GM12892 (cell line): ENCODE data around the gene PPM1B.

Source experiments
- DNase-seq: peaks from one replicate; pipeline ENCODE4 v3.0.0; 2011; ENCODE audit not compliant: insufficient read length
- FAIRE-seq: peaks from 2 replicates; lab custom pipeline; 2011; peaks lifted over from hg19 to GRCh38; lab: Jason Lieb, UNC
- POLR2A ChIP-seq: IDR thresholded peaks from 2 replicates; pipeline ENCODE4 v1.6.1; 2011; ENCODE audit warnings: low read depth, low read length, control low read depth
- POLR2AphosphoS5 ChIP-seq: IDR thresholded peaks from 2 replicates; pipeline ENCODE4 v1.6.1; 2011; ENCODE audit warnings: low read depth, low read length, control low read depth
- TAF1 ChIP-seq: IDR thresholded peaks from 2 replicates; pipeline ENCODE4 v1.6.1; 2011; ENCODE audit warnings: low read depth, mild to moderate bottlenecking, control low read depth, low read length, borderline replicate concordance

Gene PPM1B

GRCh38 chr2:44136252-44136651 lies 32.4 kb upstream of the PPM1B start:
- no peak for FAIRE-seq
- no peak for DNase-seq
- no peak for TF ChIP-seq POLR2A
- no peak for TF ChIP-seq POLR2AphosphoS5
- no peak for TF ChIP-seq TAF1

GRCh38 chr2:44137048-44137447 lies 31.6 kb upstream of the PPM1B start:
- no peak for FAIRE-seq
- DNase-seq: no peak
- no peak for TF ChIP-seq POLR2A
- TF ChIP-seq POLR2AphosphoS5: no peak
- no peak for TF ChIP-seq TAF1

GRCh38 chr2:44137872-44138551 lies 30.7 kb upstream of the PPM1B start:
- FAIRE-seq (no peak), DNase-seq (no peak)
- TF ChIP-seq POLR2AphosphoS5: no peak
- TF ChIP-seq POLR2A: no peak

DNA sequence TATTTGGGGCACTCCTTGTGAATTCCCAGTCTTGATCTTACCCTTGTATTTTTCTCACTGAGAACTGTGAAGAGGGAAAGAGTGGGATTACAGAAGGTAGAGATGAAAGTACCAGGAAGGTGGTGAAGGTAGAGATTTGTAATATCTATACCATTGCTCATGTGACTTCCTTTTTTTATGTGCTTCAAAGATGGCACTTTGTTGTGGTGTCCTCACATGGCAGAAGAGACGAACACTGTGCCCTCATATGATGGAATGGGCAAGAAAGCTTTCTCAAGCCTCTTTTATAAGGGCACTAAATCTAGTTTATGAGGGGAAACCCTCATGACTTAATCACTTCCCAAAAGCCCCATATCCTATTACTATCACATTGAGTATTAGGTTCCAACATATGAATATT lies 28.9 kb upstream of the PPM1B start:
- TF ChIP-seq TAF1 (no peak), POLR2AphosphoS5 (no peak), POLR2A (no peak)
- DNase-seq (no peak), FAIRE-seq (no peak)

GRCh38 chr2:44142306-44142705 lies 26.4 kb upstream of the PPM1B start:
- TF ChIP-seq POLR2A: no peak
- no peak for DNase-seq
- no peak for FAIRE-seq

GRCh38 chr2:44143701-44144100 lies 25.0 kb upstream of the PPM1B start:
- DNase-seq (no peak), FAIRE-seq (no peak)
- TF ChIP-seq TAF1 (no peak), POLR2AphosphoS5 (no peak)

DNA sequence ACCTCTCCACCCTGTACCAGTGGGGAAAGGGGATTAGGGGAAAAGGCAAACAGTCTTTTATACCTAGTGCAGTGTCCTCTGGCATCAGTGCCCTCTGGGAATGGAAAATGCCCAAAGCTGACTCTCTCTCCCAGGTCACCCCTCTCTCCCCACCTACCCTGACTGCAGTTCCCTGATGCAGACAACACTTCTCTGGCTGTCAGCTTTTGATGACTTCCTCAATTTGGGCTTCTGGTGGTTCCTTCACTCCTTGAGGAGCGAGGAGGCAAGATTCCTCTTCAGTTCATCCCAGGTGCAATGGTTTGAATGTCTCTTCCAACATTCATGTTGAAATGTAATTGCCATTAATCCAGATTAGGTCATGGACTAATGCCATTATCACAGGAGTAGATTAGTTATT lies 19.7 kb upstream of the PPM1B start:
- DNase-seq (no peak), FAIRE-seq (no peak)
- TF ChIP-seq POLR2A (no peak), TAF1 (no peak), POLR2AphosphoS5 (no peak)

DNA sequence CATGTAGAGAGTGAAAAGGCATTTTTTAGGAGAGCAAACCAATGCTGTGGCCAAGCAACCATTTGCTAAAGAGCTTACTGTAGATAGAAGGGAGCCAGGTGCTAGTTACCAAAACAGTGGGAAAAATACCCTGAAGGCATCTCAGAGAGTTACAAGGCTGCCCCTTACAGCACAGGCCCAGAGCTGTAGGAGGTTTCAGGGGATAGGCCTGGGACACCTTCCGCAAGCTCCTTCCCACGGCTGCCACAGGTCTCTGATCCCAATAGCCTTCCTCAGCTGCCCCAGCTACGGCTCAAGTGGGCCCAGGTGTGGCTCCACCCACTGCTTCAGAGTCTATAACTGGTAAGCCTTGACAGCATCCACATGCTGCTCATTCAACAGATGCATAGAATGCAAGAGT lies 18.2 kb upstream of the PPM1B start:
- no peak for DNase-seq
- no peak for TF ChIP-seq TAF1
- TF ChIP-seq POLR2AphosphoS5: no peak
- TF ChIP-seq POLR2A: no peak
- no peak for FAIRE-seq

- DNase-seq (no peak), FAIRE-seq (no peak)
- TF ChIP-seq POLR2AphosphoS5: no peak
- TF ChIP-seq TAF1: no peak
- no peak for TF ChIP-seq POLR2A
Observed at GRCh38 chr2:44152865-44153669, 15.6 kb upstream of the PPM1B start.

DNA sequence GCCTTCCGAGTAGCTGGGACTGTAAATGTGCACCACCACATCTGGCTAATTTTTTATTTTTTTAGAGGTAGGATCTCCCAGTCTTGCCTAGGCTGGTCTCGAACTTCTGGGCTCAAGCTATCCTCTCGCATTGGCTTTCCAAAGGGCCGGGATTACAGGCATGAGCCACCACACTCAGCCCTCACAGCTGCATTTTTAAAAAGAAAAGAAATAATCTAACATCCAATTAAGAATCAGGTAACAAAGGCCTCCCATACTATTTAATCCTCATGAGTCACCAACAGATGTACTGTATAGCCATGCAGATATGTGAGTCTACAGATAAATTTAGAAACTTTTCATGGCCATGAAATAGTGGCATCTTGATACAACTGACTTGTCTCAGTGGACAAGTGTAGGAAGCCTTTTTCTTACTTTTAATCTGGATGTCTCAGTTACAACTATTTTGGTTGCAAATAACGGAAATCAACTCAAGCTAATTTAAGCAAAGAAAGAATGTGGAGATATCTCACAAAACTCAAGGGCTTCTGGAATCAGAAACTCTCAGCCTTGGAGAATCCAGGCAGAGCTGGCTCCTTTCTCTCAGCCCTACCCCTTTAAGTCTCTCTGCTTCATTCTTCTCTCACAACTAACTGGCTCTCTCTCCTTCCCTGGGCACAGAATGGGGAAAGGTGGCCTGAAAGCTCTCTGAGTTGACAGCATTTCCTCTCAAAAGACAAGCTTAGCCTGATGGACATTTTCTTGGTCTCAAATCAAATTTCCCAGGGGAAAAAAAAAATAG lies 12.8 kb upstream of the PPM1B start:
- no peak for DNase-seq
- TF ChIP-seq TAF1 (no peak), POLR2A (no peak), POLR2AphosphoS5 (no peak)
- FAIRE-seq: no peak

DNA sequence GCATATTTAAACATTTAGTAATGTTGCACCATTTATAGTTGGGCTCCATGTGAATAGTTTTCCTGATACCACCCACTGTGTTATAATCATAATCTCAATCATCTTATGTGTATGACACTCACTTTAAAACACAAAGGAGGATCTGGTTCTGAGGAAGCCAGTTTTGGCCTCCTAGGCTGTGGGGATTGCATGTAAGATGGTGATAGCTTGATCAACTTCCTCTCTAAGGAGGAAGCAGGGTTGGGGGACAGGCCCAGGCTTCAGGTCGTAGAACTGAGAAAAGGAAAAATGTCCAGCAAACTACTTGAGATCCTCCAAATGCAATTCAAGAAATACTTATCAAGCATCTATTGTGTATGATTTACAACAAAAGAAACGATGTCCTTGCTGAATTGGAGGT lies 4.9 kb upstream of the PPM1B start:
- DNase-seq (no peak), FAIRE-seq (no peak)
- TF ChIP-seq POLR2A (no peak), POLR2AphosphoS5 (no peak), TAF1 (no peak)

GRCh38 chr2:44164617-44165016 lies 4.1 kb upstream of the PPM1B start:
- DNase-seq (no peak), FAIRE-seq (no peak)
- TF ChIP-seq TAF1 (no peak), POLR2A (no peak), POLR2AphosphoS5 (no peak)

- no peak for DNase-seq
- TF ChIP-seq POLR2A: no peak
- no peak for TF ChIP-seq POLR2AphosphoS5
- no peak for FAIRE-seq
Observed at GRCh38 chr2:44166096-44166495, 2.6 kb upstream of the PPM1B start.
